MM.1S (cell line): ENCODE data around the gene RIPPLY2.

Experiments used
- DNase-seq: peaks from one replicate; pipeline ENCODE4 v3.0.0-alpha.2; 2015
- H2AFZ ChIP-seq: fragments of 300-600 bp; sonication (generic); 2 replicates; pipeline ENCODE4 v1.6.0; 2016; ENCODE audit warnings: antibody characterized with exemption, low read length
- H3F3A ChIP-seq: fragments of 300-600 bp; sonication (generic); 2 replicates; pipeline ENCODE4 v1.6.1; 2016; ENCODE audit warnings: mild to moderate bottlenecking, antibody characterized with exemption, low read length, moderate library complexity, mixed read lengths; ENCODE audit not compliant: insufficient read depth
- H3K27ac ChIP-seq: fragments of 300-600 bp; sonication (generic); 2 replicates; pipeline ENCODE4 v1.5.1; 2016; ENCODE audit warnings: mild to moderate bottlenecking, low read length
- H3K27me3 ChIP-seq: fragments of 300-600 bp; sonication (generic); replicated peaks from 2 replicates; pipeline ENCODE4 v1.6.0; 2016; ENCODE audit warnings: low read length; ENCODE audit not compliant: insufficient read depth
- H3K36me3 ChIP-seq: fragments of 300-600 bp; sonication (generic); replicated peaks from 2 replicates; pipeline ENCODE4 v1.6.1; 2016; ENCODE audit warnings: mild to moderate bottlenecking, low read length, mixed read lengths; ENCODE audit not compliant: insufficient read depth
- H3K4me1 ChIP-seq: fragments of 300-600 bp; sonication (generic); 2 replicates; pipeline ENCODE4 v1.6.1; 2016; ENCODE audit warnings: low read length, mixed read lengths
- H3K4me2 ChIP-seq: fragments of 300-600 bp; sonication (generic); 2 replicates; pipeline ENCODE4 v1.6.0; 2016; ENCODE audit warnings: low read depth, low read length
- H3K4me3 ChIP-seq: fragments of 300-600 bp; sonication (generic); 2 replicates; pipeline ENCODE4 v1.5.1; 2016; ENCODE audit warnings: low read length, mixed read lengths
- H3K79me2 ChIP-seq: fragments of 300-600 bp; sonication (generic); 2 replicates; pipeline ENCODE4 v1.6.1; 2016; ENCODE audit warnings: mixed run types, low read length, mixed read lengths
- H3K9ac ChIP-seq: fragments of 300-600 bp; sonication (generic); 2 replicates; pipeline ENCODE4 v1.6.1; 2016; ENCODE audit warnings: low read length, mixed read lengths
- H3K9me2 ChIP-seq: fragments of 300-600 bp; sonication (generic); replicated peaks from 2 replicates; pipeline ENCODE4 v1.6.1; 2016; ENCODE audit warnings: mild to moderate bottlenecking, low read length, mixed read lengths; ENCODE audit not compliant: insufficient read depth
- H3K9me3 ChIP-seq: fragments of 300-600 bp; sonication (generic); replicated peaks from 2 replicates; pipeline ENCODE4 v1.6.1; 2016; ENCODE audit warnings: mild to moderate bottlenecking, low read length, mixed read lengths; ENCODE audit not compliant: insufficient read depth
- H4K20me1 ChIP-seq: fragments of 300-600 bp; sonication (generic); 2 replicates; pipeline ENCODE4 v1.6.1; 2016; ENCODE audit warnings: mild to moderate bottlenecking, low read length, moderate library complexity, mixed read lengths; ENCODE audit not compliant: insufficient read depth
- EZH2 ChIP-seq: fragments of 300-600 bp; sonication (generic); optimal IDR thresholded peaks from 2 replicates; pipeline ENCODE3; 2017; ENCODE audit warnings: low read depth, mild to moderate bottlenecking, antibody characterized with exemption, low read length, mixed read lengths
- EZH2phosphoT487 ChIP-seq: fragments of 300-600 bp; sonication (generic); IDR thresholded peaks from 2 replicates; pipeline ENCODE4 v1.6.1; 2018; ENCODE audit warnings: antibody characterized with exemption, low read length
- TF ChIP-seq, protein P1 (sequence below): fragments of 300-600 bp; sonication (generic); IDR thresholded peaks from 2 replicates; pipeline ENCODE4 v1.5.1; 2016; ENCODE audit warnings: antibody characterized with exemption, low read length, mixed read lengths

The RIPPLY2 gene

GRCh38 chr6:83860782-83861495 is 7.8 kb downstream of the RIPPLY2 start:
- Histone ChIP-seq H3K4me2 (peak overlapping the region; percentile 81), H2AFZ (no peak overlapping the region), H3K27ac (peak overlapping the region; percentile 87; the same call in 1 of the 2 replicates), H4K20me1 (no peaks in the 10 kb centered on the region), H3K36me3 (no peaks in the 10 kb centered on the region), H3K79me2 (peaks cover 61% of the 10 kb centered on the region), H3K4me3 (peak overlapping the region; percentile 98), H3K9me3 (no peaks in the 10 kb centered on the region), H3K27me3 (no peaks in the 10 kb centered on the region), H3K9me2 (no peaks in the 10 kb centered on the region), H3K9ac (peak overlapping the region; percentile 70), H3F3A (peaks cover 8% of the 10 kb centered on the region; the same call in 1 of the 2 replicates), H3K4me1 (peaks cover 21% of the 10 kb centered on the region)
- no peak for DNase-seq
- TF ChIP-seq, protein P1, sequence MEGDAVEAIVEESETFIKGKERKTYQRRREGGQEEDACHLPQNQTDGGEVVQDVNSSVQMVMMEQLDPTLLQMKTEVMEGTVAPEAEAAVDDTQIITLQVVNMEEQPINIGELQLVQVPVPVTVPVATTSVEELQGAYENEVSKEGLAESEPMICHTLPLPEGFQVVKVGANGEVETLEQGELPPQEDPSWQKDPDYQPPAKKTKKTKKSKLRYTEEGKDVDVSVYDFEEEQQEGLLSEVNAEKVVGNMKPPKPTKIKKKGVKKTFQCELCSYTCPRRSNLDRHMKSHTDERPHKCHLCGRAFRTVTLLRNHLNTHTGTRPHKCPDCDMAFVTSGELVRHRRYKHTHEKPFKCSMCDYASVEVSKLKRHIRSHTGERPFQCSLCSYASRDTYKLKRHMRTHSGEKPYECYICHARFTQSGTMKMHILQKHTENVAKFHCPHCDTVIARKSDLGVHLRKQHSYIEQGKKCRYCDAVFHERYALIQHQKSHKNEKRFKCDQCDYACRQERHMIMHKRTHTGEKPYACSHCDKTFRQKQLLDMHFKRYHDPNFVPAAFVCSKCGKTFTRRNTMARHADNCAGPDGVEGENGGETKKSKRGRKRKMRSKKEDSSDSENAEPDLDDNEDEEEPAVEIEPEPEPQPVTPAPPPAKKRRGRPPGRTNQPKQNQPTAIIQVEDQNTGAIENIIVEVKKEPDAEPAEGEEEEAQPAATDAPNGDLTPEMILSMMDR = no peak
- TF ChIP-seq EZH2phosphoT487 = no peak
- TF ChIP-seq EZH2 = no peak

DNA sequence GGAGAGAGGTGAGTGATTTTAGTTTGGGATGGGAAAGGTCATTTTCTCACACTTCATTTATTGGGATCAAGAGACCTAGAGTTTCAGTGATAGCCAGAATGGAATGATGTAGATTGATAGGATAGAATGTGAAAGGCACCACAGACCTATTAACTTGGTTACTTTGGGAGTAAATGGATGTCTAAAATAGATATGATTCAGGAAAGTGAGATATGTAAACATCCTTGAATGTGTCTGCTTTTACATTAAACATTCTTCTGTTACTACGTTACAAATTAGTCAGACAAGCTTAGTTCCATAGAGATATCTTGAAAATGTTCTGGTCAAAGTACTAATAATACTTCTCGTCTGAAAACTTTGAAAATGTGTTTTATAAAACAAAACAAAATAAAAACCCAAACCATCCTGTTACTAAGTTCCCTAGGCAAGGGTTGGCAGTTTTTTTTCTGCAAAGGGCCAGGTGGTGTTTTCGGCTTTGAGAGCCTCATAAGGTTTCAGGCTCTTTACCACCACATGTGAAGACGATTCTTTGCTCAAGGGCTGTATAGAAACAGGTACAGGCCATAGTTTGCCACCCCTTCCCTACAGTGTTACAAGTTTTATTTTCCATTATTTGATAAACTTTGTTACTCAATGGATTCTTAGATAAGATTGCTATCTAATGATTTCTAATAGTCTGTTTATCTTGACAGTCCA is 9.8 kb downstream of the RIPPLY2 start:
- TF ChIP-seq, protein P1 = no peak
- TF ChIP-seq EZH2phosphoT487 (no peak), EZH2 (no peak)
- Histone ChIP-seq H3K27ac (peak overlapping the region; percentile 87), H3F3A (peaks cover 8% of the 10 kb centered on the region; the same call in 1 of the 2 replicates), H3K9me2 (no peaks in the 10 kb centered on the region), H3K4me1 (peaks cover 21% of the 10 kb centered on the region), H4K20me1 (no peaks in the 10 kb centered on the region), H3K36me3 (no peaks in the 10 kb centered on the region), H3K4me3 (peak overlapping the region; percentile 98), H3K4me2 (peak overlapping the region; percentile 81), H3K9me3 (no peaks in the 10 kb centered on the region), H3K9ac (peak overlapping the region; percentile 54), H2AFZ (no peak overlapping the region), H3K27me3 (no peaks in the 10 kb centered on the region), H3K79me2 (peaks cover 81% of the 10 kb centered on the region)
- peak; percentile 60 for DNase-seq

- no peaks in the 10 kb centered on the region for H3K9me2 ChIP-seq
- H3K9me3 ChIP-seq = no peaks in the 10 kb centered on the region
- no peak for DNase-seq
- no peak for TF ChIP-seq EZH2
- TF ChIP-seq, protein P1 = no peak
- TF ChIP-seq EZH2phosphoT487 = no peak
- H3K36me3 ChIP-seq = no peaks in the 10 kb centered on the region
- H3K27me3 ChIP-seq = no peaks in the 10 kb centered on the region
- no peak overlapping the region for H3K4me2 ChIP-seq
- H3K27ac ChIP-seq = no peak overlapping the region
- H4K20me1 ChIP-seq = no peaks in the 10 kb centered on the region
- peaks cover 15% of the 10 kb centered on the region for H3K4me1 ChIP-seq
- H3F3A ChIP-seq = peaks cover 8% of the 10 kb centered on the region; the same call in 1 of the 2 replicates
- H2AFZ ChIP-seq = no peak overlapping the region
- no peak overlapping the region for H3K9ac ChIP-seq
- no peak overlapping the region for H3K4me3 ChIP-seq
- H3K79me2 ChIP-seq = peaks cover 84% of the 10 kb centered on the region
These were observed 13.9 kb downstream of the RIPPLY2 start for GRCh38 chr6:83867043-83867442.
